ENCODE measurements around the gene OLFML2A.

DNA sequence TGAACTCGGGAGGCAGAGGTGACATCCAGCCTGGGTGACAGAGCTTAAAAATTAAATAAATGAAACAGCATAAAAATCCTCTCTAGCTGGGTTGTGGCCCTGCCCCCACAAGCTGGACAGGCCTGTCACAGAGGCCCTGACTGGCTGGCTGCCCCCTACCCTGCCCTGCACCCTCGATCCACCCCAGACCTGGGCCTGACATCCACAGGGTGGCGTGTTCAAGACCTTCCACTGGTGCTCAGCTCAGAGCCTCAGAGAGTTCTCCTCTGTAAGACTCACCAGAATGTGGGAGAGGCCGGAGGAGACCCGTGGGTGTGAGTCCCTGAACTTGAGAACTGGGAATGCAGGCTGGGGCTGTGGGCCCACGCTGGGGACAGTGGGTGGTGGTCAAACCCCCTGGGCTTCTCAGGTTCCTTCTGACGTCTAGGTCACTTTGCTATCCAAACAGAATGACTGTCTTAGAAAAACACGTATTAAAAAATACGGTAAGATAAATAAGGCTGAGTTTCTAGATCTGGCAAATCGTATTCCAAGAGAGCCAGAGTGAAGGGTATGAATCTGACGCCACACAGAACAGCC is 66.6 kb downstream of the OLFML2A start:
- TF ChIP-seq CTCF (IDR thresholded peaks at IDR 0.05), result no peak
- TF ChIP-seq POLR2A (IDR thresholded peaks at IDR 0.05), result no peak
- no peak for TF ChIP-seq EP300 (IDR thresholded peaks at IDR 0.05)
